GM19035 (cell line): Measurements from ENCODE around the gene ENTHD1.

ENCODE experiments used
- ATAC-seq: cut with Tn5 transposase; IDR thresholded peaks from one replicate; pipeline ENCODE4 v1.9.1; 2021; ENCODE audit not compliant: unreplicated experiment

The ENTHD1 gene

GRCh38 chr22:39693943-39694500, 199.5 kb downstream of the ENTHD1 start:
- no peak for ATAC-seq
